ENCODE measurements around the gene DPEP3.

- TF ChIP-seq POLR2A (IDR thresholded peaks at IDR 0.05) (no peak), CTCF (IDR thresholded peaks at IDR 0.05) (no peak)
Observed at GRCh38 chr16:67949645-67950044, 30.7 kb downstream of the DPEP3 start.
